Mesendoderm (in vitro differentiated cells): Measurements from ENCODE around the gene COX4I1.

Source experiments
- DNase-seq: peaks from one replicate; pipeline ENCODE4 v3.0.0; 2013
- H2AK5ac ChIP-seq: 2 replicates; pipeline ENCODE4 v1.6.1; 2013; ENCODE audit warnings: low read length, inconsistent platforms
- H2BK120ac ChIP-seq: 2 replicates; pipeline ENCODE4 v1.6.1; 2013; ENCODE audit warnings: low read depth, mild to moderate bottlenecking, low read length, moderate library complexity, mixed read lengths
- H2BK15ac ChIP-seq: replicated peaks from 2 replicates; pipeline ENCODE4 v1.6.1; 2013; ENCODE audit warnings: low read depth, mild to moderate bottlenecking, moderate library complexity
- H2BK5ac ChIP-seq: 2 replicates; pipeline ENCODE4 v1.6.1; 2013; ENCODE audit warnings: low read length, inconsistent platforms
- H3K18ac ChIP-seq: 2 replicates; pipeline ENCODE4 v1.6.1; 2013; ENCODE audit warnings: mild to moderate bottlenecking, low read length, mixed read lengths
- H3K23ac ChIP-seq: one replicate; pipeline ENCODE4 v1.6.1; 2013; ENCODE audit warnings: low read length
- H3K27ac ChIP-seq: 2 replicates; pipeline ENCODE4 v1.5.1; 2013; ENCODE audit warnings: low read depth, mild to moderate bottlenecking, inconsistent platforms, low read length, moderate library complexity
- H3K27me3 ChIP-seq: 2 replicates; pipeline ENCODE4 v1.6.1; 2013; ENCODE audit warnings: low read length, control low read depth, mild to moderate bottlenecking, inconsistent platforms; ENCODE audit not compliant: insufficient read depth, poor library complexity
- H3K36me3 ChIP-seq: 2 replicates; pipeline ENCODE4 v1.6.1; 2013; ENCODE audit warnings: low read length, inconsistent platforms; ENCODE audit not compliant: control insufficient read depth, insufficient read depth
- H3K4ac ChIP-seq: one replicate; pipeline ENCODE4 v1.6.1; 2013; ENCODE audit warnings: low read depth, mild to moderate bottlenecking, low read length, moderate library complexity
- H3K4me1 ChIP-seq: 2 replicates; pipeline ENCODE4 v1.6.1; 2013; ENCODE audit warnings: low read depth, low read length, inconsistent platforms; ENCODE audit not compliant: control insufficient read depth
- H3K4me2 ChIP-seq: 2 replicates; pipeline ENCODE4 v1.6.1; 2013; ENCODE audit warnings: low read length
- H3K4me3 ChIP-seq: 2 replicates; pipeline ENCODE4 v1.5.1; 2013; ENCODE audit warnings: mild to moderate bottlenecking, low read length
- H3K56ac ChIP-seq: one replicate; pipeline ENCODE4 v1.6.1; 2013; ENCODE audit warnings: low read length
- H3K79me1 ChIP-seq: 2 replicates; pipeline ENCODE4 v1.6.1; 2013; ENCODE audit warnings: low read length, inconsistent platforms
- H3K79me2 ChIP-seq: 2 replicates; pipeline ENCODE4 v1.6.1; 2013; ENCODE audit warnings: mild to moderate bottlenecking, low read length; ENCODE audit not compliant: control insufficient read depth, insufficient read depth
- H3K9ac ChIP-seq: 2 replicates; pipeline ENCODE4 v1.6.1; 2013; ENCODE audit warnings: low read length, inconsistent platforms
- H4K5ac ChIP-seq: one replicate; pipeline ENCODE4 v1.6.1; 2013; ENCODE audit warnings: low read length
- H4K8ac ChIP-seq: one replicate; pipeline ENCODE4 v1.6.1; 2013; ENCODE audit warnings: low read depth, mild to moderate bottlenecking, control low read depth, low read length, moderate library complexity
- WGBS: extraction: QIAGEN DNeasy Blood & Tissue Kit; methylation state at CpG from one replicate; pipeline ENCODE4 v1.1.7; 2013; ENCODE audit warnings: low lambda C conversion rate, missing lambda C conversion rate; ENCODE audit not compliant: insufficient coverage; ENCODE audit errors: extremely low coverage; 5-methylcytosine and 5-hydroxymethylcytosine counted together

COX4I1 gene

DNA sequence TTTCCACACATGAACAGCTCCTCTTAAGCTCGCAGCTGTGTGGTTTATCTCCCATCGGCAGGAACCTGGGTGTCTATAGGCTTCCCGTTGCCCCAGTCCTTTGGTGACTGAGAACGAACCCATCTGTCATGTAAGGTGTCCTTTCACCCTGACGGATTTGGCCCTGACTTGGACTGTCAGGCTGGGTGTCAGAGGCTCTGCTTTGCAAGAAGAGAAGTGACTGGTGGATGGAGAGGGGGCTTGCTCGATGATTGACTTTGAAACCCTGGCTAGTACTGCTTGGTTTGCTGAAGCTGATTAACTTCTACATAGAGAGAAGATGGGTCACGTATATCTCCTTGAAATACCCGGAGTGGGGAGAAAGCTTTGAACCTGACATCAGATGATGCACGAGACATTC is 42.9 kb downstream of the COX4I1 start:
- Histone ChIP-seq H3K27me3 (no peaks in the 10 kb centered on the region), H4K5ac (no peak overlapping the region)
- no peak for DNase-seq

DNA sequence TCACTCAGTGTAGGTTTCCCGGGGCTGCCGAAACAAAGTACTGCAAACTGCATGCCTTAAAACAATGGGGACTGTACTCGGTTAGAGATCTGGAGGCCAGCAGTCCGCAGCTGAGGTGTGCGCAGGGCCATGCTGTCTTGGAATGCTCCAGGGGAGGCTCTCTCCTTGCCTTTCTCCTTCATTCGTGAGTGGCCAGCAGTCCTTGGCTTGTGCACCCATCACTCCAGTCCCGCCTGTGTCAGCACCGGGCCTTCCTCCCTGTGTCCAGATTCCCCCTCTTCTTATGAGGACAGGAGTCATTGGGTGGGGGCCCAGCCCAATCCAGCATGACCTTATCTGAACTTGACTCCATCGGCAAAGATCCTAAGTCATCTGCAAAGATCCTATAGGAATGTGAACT is 43.4 kb downstream of the COX4I1 start:
- Histone ChIP-seq H3K79me2 (no peaks in the 10 kb centered on the region), H3K36me3 (no peaks in the 10 kb centered on the region), H4K5ac (no peak overlapping the region), H3K4me3 (no peak overlapping the region), H4K8ac (no peak overlapping the region), H3K9ac (no peak overlapping the region), H3K56ac (no peak overlapping the region), H2AK5ac (no peak overlapping the region), H3K27ac (no peak overlapping the region), H2BK5ac (no peak overlapping the region), H2BK120ac (no peak overlapping the region), H3K4me1 (no peaks in the 10 kb centered on the region), H3K79me1 (no peaks in the 10 kb centered on the region), H2BK15ac (no peak overlapping the region), H3K23ac (no peak overlapping the region), H3K18ac (no peak overlapping the region), H3K27me3 (no peaks in the 10 kb centered on the region), H3K4ac (no peak overlapping the region), H3K4me2 (no peak overlapping the region)
- no peak for DNase-seq
- WGBS, result no CpG with 5 or more reads among the region's 9 CpGs

More for the DNA sequence above, 42.9 kb downstream of the COX4I1 start:
- H2BK15ac ChIP-seq, result no peak overlapping the region
- no peak overlapping the region for H3K18ac ChIP-seq
- H3K56ac ChIP-seq, result no peak overlapping the region
- no peak overlapping the region for H3K23ac ChIP-seq
- no peaks in the 10 kb centered on the region for H3K79me1 ChIP-seq
- no peak overlapping the region for H3K4ac ChIP-seq
- H3K36me3 ChIP-seq, result no peaks in the 10 kb centered on the region
- H2AK5ac ChIP-seq, result no peak overlapping the region
- no peak overlapping the region for H3K9ac ChIP-seq
- no peak overlapping the region for H2BK5ac ChIP-seq
- H4K8ac ChIP-seq, result no peak overlapping the region
- no peak overlapping the region for H2BK120ac ChIP-seq
- H3K27ac ChIP-seq, result no peak overlapping the region
- H3K4me2 ChIP-seq, result no peak overlapping the region
- WGBS, result no CpG with 5 or more reads among the region's 9 CpGs
- H3K4me1 ChIP-seq, result no peaks in the 10 kb centered on the region
- H3K79me2 ChIP-seq, result no peaks in the 10 kb centered on the region
- H3K4me3 ChIP-seq, result no peak overlapping the region

DNA sequence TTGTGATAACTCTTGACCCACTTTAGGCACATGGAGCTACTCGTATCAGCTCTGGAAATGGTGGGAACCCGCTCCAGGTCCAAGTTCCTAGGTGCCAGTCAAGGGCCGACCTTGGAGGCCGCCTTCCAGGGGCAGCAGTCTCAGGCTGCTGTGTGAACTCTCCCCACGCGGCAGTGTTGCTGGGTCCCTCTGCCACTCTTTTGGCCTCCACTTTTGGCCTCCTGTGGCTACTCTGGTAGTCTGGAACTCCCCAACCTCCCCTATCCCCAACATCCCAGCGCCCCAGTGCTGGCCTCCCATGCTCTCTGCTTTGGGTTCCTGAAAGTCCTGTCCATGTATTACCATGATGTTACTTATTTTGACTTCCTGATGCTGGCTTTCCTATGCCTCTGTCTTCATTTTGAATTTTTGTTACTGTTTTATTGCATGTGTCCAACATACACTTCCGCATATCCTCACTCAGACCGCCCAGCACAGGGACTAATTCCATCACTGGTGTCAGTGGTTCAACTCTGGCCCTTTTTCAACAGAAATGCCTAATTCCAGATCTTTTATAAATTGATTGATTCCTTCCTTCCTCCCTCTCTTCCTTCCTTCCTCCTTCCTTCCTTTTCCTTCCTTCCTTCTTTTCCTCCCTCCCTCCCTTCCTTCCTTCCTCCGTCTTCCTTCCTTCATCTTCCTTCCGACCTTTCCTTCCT is 44.1 kb downstream of the COX4I1 start:
- Histone ChIP-seq H3K27me3 (no peaks in the 10 kb centered on the region), H3K4ac (no peak overlapping the region), H2BK120ac (no peak overlapping the region), H2BK5ac (no peak overlapping the region), H2BK15ac (no peak overlapping the region), H3K9ac (no peak overlapping the region), H3K4me2 (no peak overlapping the region), H3K4me1 (no peaks in the 10 kb centered on the region), H3K79me1 (no peaks in the 10 kb centered on the region), H3K36me3 (no peaks in the 10 kb centered on the region), H3K23ac (no peak overlapping the region), H2AK5ac (no peak overlapping the region), H3K56ac (no peak overlapping the region), H4K5ac (no peak overlapping the region), H3K27ac (no peak overlapping the region), H4K8ac (no peak overlapping the region), H3K79me2 (no peaks in the 10 kb centered on the region), H3K4me3 (no peak overlapping the region), H3K18ac (no peak overlapping the region)
- DNase-seq, result no peak
- 100% methylated on average over 2 of the region's 11 CpGs for WGBS

DNA sequence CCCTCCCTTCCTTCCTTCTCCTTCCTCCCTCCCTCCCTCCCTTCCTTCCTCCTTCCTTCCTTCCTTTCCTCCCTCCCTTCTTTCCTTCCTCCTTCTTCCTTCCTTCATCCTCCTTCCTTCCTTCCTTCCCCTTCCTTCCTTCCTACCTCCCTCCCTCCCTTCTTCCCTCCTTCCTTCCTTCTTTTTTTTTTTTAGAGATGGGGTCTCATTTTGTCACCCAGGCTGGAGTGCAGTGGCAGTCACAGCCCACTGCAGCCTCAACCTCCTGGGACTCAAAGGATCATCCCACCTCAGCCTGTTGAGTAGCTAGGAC is 44.6 kb downstream of the COX4I1 start:
- H3K4me3 ChIP-seq, result no peak overlapping the region
- H4K5ac ChIP-seq, result no peak overlapping the region
- H3K27ac ChIP-seq, result no peak overlapping the region
- no peaks in the 10 kb centered on the region for H3K27me3 ChIP-seq
- no peak overlapping the region for H3K9ac ChIP-seq
- no peaks in the 10 kb centered on the region for H3K36me3 ChIP-seq
- no peak overlapping the region for H4K8ac ChIP-seq
- H2BK5ac ChIP-seq, result no peak overlapping the region
- no peaks in the 10 kb centered on the region for H3K79me2 ChIP-seq
- no peaks in the 10 kb centered on the region for H3K4me1 ChIP-seq
- H3K4me2 ChIP-seq, result no peak overlapping the region
- H3K23ac ChIP-seq, result no peak overlapping the region
- no peak overlapping the region for H3K56ac ChIP-seq
- H2BK15ac ChIP-seq, result no peak overlapping the region
- H3K4ac ChIP-seq, result no peak overlapping the region
- DNase-seq, result no peak
- H2BK120ac ChIP-seq, result no peak overlapping the region
- no peak overlapping the region for H3K18ac ChIP-seq
- no peaks in the 10 kb centered on the region for H3K79me1 ChIP-seq
- no peak overlapping the region for H2AK5ac ChIP-seq

DNA sequence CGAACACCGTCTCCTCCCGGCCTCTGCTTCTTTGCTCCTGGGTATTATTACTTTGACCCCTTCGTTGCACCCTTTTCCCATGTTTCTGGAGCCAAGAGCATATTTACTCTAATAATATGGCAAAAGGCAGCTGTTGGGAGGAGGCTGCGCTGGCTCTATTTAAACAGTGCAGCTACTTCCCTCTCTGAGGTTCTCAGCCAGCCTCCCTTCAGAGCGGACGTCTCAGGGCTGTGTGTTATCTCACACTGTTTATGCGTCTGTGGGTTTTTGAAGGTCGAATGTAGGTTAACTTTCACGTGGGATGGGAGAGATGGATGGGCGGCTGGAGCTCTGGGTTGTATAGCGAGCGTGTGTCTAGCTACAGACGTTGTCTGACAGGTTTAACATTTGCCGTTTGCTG is 45.3 kb downstream of the COX4I1 start:
- no peak overlapping the region for H2BK5ac ChIP-seq
- no peak overlapping the region for H3K9ac ChIP-seq
- no peaks in the 10 kb centered on the region for H3K79me2 ChIP-seq
- no peaks in the 10 kb centered on the region for H3K79me1 ChIP-seq
- no peak overlapping the region for H2AK5ac ChIP-seq
- H2BK120ac ChIP-seq, result no peak overlapping the region
- H3K27ac ChIP-seq, result no peak overlapping the region
- H3K18ac ChIP-seq, result no peak overlapping the region
- H3K36me3 ChIP-seq, result no peaks in the 10 kb centered on the region
- H4K5ac ChIP-seq, result no peak overlapping the region
- H3K4me2 ChIP-seq, result no peak overlapping the region
- no peak overlapping the region for H4K8ac ChIP-seq
- DNase-seq, result no peak
- H3K4ac ChIP-seq, result no peak overlapping the region
- H2BK15ac ChIP-seq, result no peak overlapping the region
- H3K27me3 ChIP-seq, result no peaks in the 10 kb centered on the region
- H3K56ac ChIP-seq, result no peak overlapping the region
- WGBS, result no CpG with 5 or more reads among the region's 15 CpGs
- H3K4me1 ChIP-seq, result no peaks in the 10 kb centered on the region
- no peak overlapping the region for H3K4me3 ChIP-seq
- H3K23ac ChIP-seq, result no peak overlapping the region

DNA sequence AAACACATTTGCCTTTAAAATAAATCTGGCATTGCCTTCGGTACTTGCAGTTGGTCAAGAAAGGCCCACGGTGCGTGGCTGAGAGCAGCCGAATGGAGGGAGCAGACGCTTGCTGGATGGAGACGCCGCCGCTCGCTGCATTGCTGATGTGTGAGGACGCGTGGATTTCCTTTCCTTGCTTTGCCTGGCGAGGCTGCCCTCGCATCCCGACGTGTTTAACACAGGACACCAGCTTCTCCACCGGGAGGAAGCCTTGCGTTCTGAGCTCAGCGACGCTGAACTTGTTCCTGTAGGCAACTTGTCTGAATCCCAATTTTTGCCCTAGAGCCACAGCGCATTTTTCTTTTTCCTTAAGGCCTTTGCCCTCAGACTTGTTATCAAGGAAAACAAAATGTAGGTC is 45.8 kb downstream of the COX4I1 start:
- H2BK5ac ChIP-seq, result no peak overlapping the region
- H3K4me1 ChIP-seq, result no peaks in the 10 kb centered on the region
- no peaks in the 10 kb centered on the region for H3K79me1 ChIP-seq
- no peak overlapping the region for H3K56ac ChIP-seq
- no peak overlapping the region for H4K5ac ChIP-seq
- H3K36me3 ChIP-seq, result no peaks in the 10 kb centered on the region
- H3K9ac ChIP-seq, result no peak overlapping the region
- H3K4me2 ChIP-seq, result no peak overlapping the region
- no peak overlapping the region for H4K8ac ChIP-seq
- no peak overlapping the region for H3K18ac ChIP-seq
- no peak overlapping the region for H3K27ac ChIP-seq
- H3K79me2 ChIP-seq, result no peaks in the 10 kb centered on the region
- H3K27me3 ChIP-seq, result no peaks in the 10 kb centered on the region
- no CpG with 5 or more reads among the region's 20 CpGs for WGBS
- H3K4me3 ChIP-seq, result no peak overlapping the region
- DNase-seq, result no peak
- H2BK120ac ChIP-seq, result no peak overlapping the region
- no peak overlapping the region for H3K23ac ChIP-seq
- H3K4ac ChIP-seq, result no peak overlapping the region
- H2BK15ac ChIP-seq, result no peak overlapping the region
- H2AK5ac ChIP-seq, result no peak overlapping the region
